Neural progenitor cell (in vitro differentiated cells): ENCODE measurements around the gene TYMP.

Experiments used
- CTCF ChIP-seq: fragments of 200-600 bp; sonication (generic); IDR thresholded peaks from 2 replicates; pipeline ENCODE4 v1.5.1; 2017; ENCODE audit warnings: antibody characterized with exemption, mild to moderate bottlenecking
- EZH2 ChIP-seq: fragments of 200-600 bp; sonication (generic); IDR thresholded peaks from 2 replicates; pipeline ENCODE4 v1.6.1; 2017; ENCODE audit warnings: antibody characterized with exemption, mild to moderate bottlenecking, moderate library complexity
- EZH2phosphoT487 ChIP-seq: fragments of 200-600 bp; sonication (generic); IDR thresholded peaks from 2 replicates; pipeline ENCODE4 v1.6.1; 2017; ENCODE audit warnings: antibody characterized with exemption

- TF ChIP-seq CTCF = no peak
- TF ChIP-seq EZH2 = no peak
- no peak for TF ChIP-seq EZH2phosphoT487
Measured at GRCh38 chr22:50537765-50538164, 8.0 kb upstream of the TYMP start.
